Astrocyte of the cerebellum (primary cell): ENCODE results near the gene TXK.

Source experiments
- DNase-seq: peaks from one replicate; pipeline ENCODE4 v3.0.0-alpha.2; 2011; ENCODE audit warnings: low read depth
- H3K4me3 ChIP-seq: 2 replicates; pipeline ENCODE4 v1.5.1; 2011; ENCODE audit warnings: mild to moderate bottlenecking, low read depth, low read length, moderate library complexity
- in situ Hi-C: cut with HindIII; loops from 2 replicates; pipeline ENCODE4 v1.10.0; 2017; ENCODE audit warnings: low sequenced_read_pairs
- TF ChIP-seq, protein P1 (sequence below): IDR thresholded peaks from 2 replicates; pipeline ENCODE4 v1.5.1; 2012; ENCODE audit warnings: low read length, low read depth, moderate library complexity, mild to moderate bottlenecking; ENCODE audit errors: missing control alignments

Gene TXK

DNA sequence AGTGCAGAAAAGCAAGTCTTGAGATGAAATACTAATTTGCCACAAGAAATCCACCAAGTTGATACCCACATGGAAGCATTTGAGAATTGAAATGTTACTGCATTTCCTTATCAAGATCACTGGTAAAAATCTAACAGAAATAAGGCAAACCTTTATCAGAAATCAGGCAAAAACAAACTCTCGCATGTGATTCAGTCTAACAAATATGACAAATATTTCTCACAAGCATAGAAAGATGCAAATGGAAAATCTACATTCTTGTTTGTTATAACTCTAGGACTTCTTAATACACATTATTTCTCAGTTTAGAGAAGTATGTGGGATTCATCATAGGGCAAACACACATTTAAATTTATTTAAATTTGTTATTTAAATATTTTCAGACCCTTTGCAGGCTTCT, 52.9 kb downstream of the TXK start:
- in situ Hi-C loops = no loop called here
- no peak overlapping the region for H3K4me3 ChIP-seq
- TF ChIP-seq, protein P1, sequence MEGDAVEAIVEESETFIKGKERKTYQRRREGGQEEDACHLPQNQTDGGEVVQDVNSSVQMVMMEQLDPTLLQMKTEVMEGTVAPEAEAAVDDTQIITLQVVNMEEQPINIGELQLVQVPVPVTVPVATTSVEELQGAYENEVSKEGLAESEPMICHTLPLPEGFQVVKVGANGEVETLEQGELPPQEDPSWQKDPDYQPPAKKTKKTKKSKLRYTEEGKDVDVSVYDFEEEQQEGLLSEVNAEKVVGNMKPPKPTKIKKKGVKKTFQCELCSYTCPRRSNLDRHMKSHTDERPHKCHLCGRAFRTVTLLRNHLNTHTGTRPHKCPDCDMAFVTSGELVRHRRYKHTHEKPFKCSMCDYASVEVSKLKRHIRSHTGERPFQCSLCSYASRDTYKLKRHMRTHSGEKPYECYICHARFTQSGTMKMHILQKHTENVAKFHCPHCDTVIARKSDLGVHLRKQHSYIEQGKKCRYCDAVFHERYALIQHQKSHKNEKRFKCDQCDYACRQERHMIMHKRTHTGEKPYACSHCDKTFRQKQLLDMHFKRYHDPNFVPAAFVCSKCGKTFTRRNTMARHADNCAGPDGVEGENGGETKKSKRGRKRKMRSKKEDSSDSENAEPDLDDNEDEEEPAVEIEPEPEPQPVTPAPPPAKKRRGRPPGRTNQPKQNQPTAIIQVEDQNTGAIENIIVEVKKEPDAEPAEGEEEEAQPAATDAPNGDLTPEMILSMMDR = no peak
- DNase-seq = no peak

DNA sequence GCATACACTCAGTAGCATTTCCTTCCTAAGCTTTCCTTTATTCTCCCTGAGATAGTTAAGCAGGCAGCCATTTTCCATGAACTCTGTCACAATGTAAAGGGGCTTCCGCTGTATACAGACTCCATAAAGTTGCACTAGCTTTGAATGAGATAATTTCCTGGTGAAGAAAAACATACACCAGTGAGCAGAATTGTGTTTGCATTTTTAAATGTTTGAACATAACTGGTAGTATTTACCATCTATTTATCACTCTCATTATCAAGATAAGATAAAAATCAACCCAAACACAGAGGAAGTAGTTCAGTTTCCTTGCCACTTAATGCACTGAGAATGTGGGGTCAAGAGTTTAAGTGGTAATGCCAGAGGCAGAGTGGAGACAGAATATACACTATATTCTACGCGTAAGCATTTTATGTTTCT, 54.1 kb downstream of the TXK start:
- DNase-seq = no peak
- no peak overlapping the region for H3K4me3 ChIP-seq
- TF ChIP-seq, protein P1 = no peak
- in situ Hi-C loops = no loop called here

DNA sequence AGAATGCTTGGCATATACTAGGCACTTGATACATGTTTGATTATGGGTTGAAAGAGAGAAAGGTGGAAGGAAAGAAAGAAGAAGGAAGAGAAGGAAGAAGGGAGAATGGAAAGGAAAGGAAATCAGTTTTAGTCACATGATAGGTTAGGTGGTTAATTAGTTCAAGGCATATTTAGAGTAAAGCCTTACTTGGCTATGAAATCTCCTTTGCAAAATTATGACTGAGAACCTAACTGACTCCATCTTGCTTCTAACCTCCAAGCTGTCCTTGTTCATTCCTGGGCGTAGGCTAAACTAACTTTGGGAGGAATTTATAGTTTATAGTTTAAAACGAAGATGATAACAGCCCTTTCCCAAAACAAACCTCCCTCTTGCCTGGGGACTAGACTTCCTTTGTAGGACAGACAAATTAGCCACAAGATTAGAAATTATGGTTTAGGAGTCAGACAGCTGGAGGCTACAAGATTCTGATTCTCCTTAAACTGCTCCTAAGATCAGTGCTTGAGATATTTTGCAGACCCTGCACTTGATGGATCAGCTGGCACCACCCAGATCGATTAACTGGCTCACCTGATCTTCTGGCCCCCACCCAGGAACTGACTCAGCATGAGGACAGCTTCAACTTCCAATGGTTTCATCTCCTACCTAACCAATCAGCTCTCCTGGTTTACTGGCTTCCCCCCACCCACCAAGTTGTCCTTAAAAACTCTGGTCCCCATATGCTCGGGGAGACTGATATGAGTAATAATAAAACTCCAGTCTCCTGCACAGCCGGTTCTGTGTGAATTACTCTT, 55.0 kb downstream of the TXK start:
- H3K4me3 ChIP-seq = no peak overlapping the region
- TF ChIP-seq, protein P1 = no peak
- in situ Hi-C loops = no loop called here
- no peak for DNase-seq

DNA sequence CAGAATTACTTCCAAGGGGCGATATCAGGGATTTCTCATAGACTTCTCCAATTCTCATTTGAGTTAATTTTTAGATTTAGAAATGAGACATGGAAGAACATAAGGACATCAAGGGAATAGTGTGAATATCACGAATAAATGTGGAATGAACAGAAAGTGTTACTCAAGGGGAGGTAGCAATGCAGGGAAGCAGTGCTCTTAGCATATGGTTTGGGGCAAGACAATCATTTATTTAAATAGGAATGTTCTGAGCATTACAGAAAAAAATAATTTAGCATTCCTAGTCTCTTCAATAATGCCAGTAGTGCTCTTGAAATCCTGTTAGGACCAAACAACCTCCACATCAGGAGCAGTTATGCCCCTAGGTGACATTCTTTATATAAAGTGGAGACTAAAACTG, 55.6 kb downstream of the TXK start:
- H3K4me3 ChIP-seq = no peak overlapping the region
- no peak for DNase-seq
- in situ Hi-C loops = no loop called here
- TF ChIP-seq, protein P1 = no peak

DNA sequence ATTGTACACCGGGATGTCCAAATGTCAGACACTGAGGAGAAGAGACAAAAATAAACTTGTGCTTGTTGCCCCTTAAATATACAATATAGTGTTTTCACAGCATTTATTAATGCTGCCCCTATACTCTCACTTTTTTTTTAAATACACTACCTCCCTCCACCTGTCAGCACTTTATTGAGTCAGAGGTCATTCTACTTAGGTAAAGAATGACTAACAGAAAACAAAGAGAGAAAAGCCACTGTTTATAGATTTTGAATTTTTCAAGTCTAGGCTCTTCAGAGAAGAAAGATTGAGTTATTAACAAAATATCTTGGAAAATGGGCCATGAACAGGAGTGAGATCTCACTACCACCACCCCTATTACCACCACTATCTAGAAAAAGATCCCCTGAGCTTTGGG, 59.4 kb downstream of the TXK start:
- TF ChIP-seq, protein P1 = no peak
- no peak for DNase-seq
- in situ Hi-C loops = no loop called here
- H3K4me3 ChIP-seq = no peak overlapping the region

DNA sequence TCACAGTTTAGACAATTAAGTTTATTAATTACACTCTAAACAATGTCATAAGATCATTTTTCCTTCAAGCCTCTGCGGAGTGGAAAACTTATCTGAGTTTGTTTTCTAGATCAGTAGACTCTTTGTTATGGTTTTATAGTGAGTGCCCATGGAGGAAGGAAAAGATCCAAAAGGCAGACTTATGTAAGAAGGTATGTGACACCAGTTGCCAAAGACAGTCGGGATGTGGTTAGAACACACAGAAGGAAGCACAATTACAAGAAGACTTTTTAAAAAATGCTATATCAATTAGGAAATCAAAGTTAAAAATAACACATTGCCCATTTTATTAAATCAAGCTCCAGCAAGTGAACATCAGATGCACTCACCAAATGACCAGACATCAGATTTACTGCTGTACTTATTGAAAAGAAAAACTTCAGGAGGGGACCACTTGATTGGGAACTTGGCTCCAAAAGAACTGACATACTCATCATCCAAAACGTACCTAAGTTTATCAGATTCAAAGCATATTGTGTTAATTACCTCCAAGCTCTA, 60.4 kb downstream of the TXK start:
- in situ Hi-C loops = no loop called here
- H3K4me3 ChIP-seq = no peak overlapping the region
- TF ChIP-seq, protein P1 = no peak
- DNase-seq = no peak
